Neural progenitor cell (in vitro differentiated cells): ENCODE data around the gene RIMS1. TPM values are rescaled to one million over a fixed set of nuclear protein-coding genes. Genes with fewer than 3 reads are reported as not detected.

Experiments
- DNase-seq: peaks from one replicate; pipeline ENCODE4 v3.0.0-alpha.2; 2016; ENCODE audit warnings: low spot score
- H2AFZ ChIP-seq: fragments of 200-600 bp; sonication (generic); replicated peaks from 2 replicates; pipeline ENCODE4 v1.6.1; 2016; ENCODE audit warnings: antibody characterized with exemption
- H3F3A ChIP-seq: fragments of 200-600 bp; sonication (generic); 2 replicates; pipeline ENCODE4 v1.6.1; 2016; ENCODE audit warnings: antibody characterized with exemption, low read depth
- H3K27ac ChIP-seq: fragments of 200-600 bp; sonication (generic); 2 replicates; pipeline ENCODE4 v1.5.1; 2016; ENCODE audit warnings: mild to moderate bottlenecking
- H3K27me3 ChIP-seq: fragments of 200-600 bp; sonication (generic); 2 replicates; pipeline ENCODE4 v1.6.1; 2016; ENCODE audit warnings: mild to moderate bottlenecking, moderate library complexity
- H3K36me3 ChIP-seq: fragments of 200-600 bp; sonication (generic); 2 replicates; pipeline ENCODE4 v1.5.1; 2016
- H3K4me1 ChIP-seq: fragments of 200-600 bp; sonication (generic); 2 replicates; pipeline ENCODE4 v1.6.1; 2016; ENCODE audit warnings: mixed run types
- H3K4me2 ChIP-seq: fragments of 200-600 bp; sonication (generic); 2 replicates; pipeline ENCODE4 v1.6.1; 2016
- H3K4me3 ChIP-seq: fragments of 200-600 bp; sonication (generic); 2 replicates; pipeline ENCODE4 v1.5.1; 2016
- H3K79me2 ChIP-seq: fragments of 200-600 bp; sonication (generic); 2 replicates; pipeline ENCODE4 v1.6.1; 2016; ENCODE audit warnings: low read depth
- H3K9ac ChIP-seq: fragments of 200-600 bp; sonication (generic); 2 replicates; pipeline ENCODE4 v1.6.1; 2016
- H3K9me3 ChIP-seq: fragments of 200-600 bp; sonication (generic); 2 replicates; pipeline ENCODE4 v1.5.1; 2016; ENCODE audit warnings: low read depth
- H4K20me1 ChIP-seq: fragments of 200-600 bp; sonication (generic); 2 replicates; pipeline ENCODE4 v1.6.1; 2016; ENCODE audit warnings: low read depth
- H3K27ac Mint-ChIP-seq: 3 replicates; pipeline ENCODE4 v1.8.0; 2021; ENCODE audit warnings: mixed read lengths
- H3K27me3 Mint-ChIP-seq: 2 replicates; pipeline ENCODE4 v1.8.0; 2022; ENCODE audit warnings: low read depth, mild to moderate bottlenecking, inconsistent platforms, moderate library complexity, mixed read lengths; ENCODE audit not compliant: insufficient read depth
- H3K36me3 Mint-ChIP-seq: 3 replicates; pipeline ENCODE4 v1.8.0; 2021; ENCODE audit warnings: mixed read lengths
- H3K4me1 Mint-ChIP-seq: 3 replicates; pipeline ENCODE4 v1.8.0; 2021; ENCODE audit warnings: mixed read lengths
- H3K4me3 Mint-ChIP-seq: 3 replicates; pipeline ENCODE4 v1.8.0; 2021; ENCODE audit warnings: mild to moderate bottlenecking, moderate library complexity, mixed read lengths
- H3K9me3 Mint-ChIP-seq: 3 replicates; pipeline ENCODE4 v1.8.0; 2020; ENCODE audit warnings: mixed read lengths
- EZH2 ChIP-seq: fragments of 200-600 bp; sonication (generic); IDR thresholded peaks from 2 replicates; pipeline ENCODE4 v1.6.1; 2017; ENCODE audit warnings: antibody characterized with exemption, mild to moderate bottlenecking, moderate library complexity
- EZH2phosphoT487 ChIP-seq: fragments of 200-600 bp; sonication (generic); IDR thresholded peaks from 2 replicates; pipeline ENCODE4 v1.6.1; 2017; ENCODE audit warnings: antibody characterized with exemption
- total RNA-seq: library from RNA; depleted of rRNA; stranded (reverse); fragments of >200 nt; gene quantifications from 2 replicates; pipeline ENCODE4 v1.2.3, GENCODE V29; 2015; ENCODE audit warnings: low replicate concordance
- TF ChIP-seq, protein P1 (sequence below): fragments of 200-600 bp; sonication (generic); IDR thresholded peaks from 2 replicates; pipeline ENCODE4 v1.5.1; 2017; ENCODE audit warnings: antibody characterized with exemption, mild to moderate bottlenecking

The RIMS1 gene
- total RNA-seq, 1 donor from 2014 or later = 2.5 TPM

DNA sequence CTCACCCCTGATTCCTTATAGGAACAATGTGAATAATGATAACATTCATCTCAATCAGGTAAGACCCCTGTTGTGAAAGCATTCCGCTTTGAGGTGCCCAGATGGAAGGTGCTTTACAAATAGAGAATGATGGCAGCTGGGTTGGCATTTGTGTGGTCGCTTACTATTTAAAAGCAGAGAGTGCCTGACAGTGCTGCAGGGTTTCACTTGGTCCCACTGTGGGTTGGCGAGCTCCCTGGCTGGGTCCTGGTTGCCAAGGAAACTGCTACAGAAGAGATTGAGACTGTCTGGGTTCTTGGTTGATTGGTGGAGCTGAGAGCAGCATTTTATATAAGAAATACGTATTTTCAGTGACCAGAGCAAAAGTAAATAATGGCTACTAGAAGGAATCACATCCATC lies 528.3 kb downstream of the RIMS1 start:
- Histone ChIP-seq H3K36me3 (no peaks in the 10 kb centered on the region), H3K4me2 (no peak overlapping the region), H3K27me3 (no peaks in the 10 kb centered on the region), H3K4me1 (no peaks in the 10 kb centered on the region), H3K27ac (no peak overlapping the region), H2AFZ (no peak overlapping the region), H3K4me3 (no peak overlapping the region), H4K20me1 (no peaks in the 10 kb centered on the region), H3K9ac (no peak overlapping the region), H3F3A (no peaks in the 10 kb centered on the region), H3K9me3 (no peaks in the 10 kb centered on the region), H3K79me2 (no peaks in the 10 kb centered on the region)
- no peaks in the 10 kb centered on the region for H3K9me3 Mint-ChIP-seq
- TF ChIP-seq, protein P1, sequence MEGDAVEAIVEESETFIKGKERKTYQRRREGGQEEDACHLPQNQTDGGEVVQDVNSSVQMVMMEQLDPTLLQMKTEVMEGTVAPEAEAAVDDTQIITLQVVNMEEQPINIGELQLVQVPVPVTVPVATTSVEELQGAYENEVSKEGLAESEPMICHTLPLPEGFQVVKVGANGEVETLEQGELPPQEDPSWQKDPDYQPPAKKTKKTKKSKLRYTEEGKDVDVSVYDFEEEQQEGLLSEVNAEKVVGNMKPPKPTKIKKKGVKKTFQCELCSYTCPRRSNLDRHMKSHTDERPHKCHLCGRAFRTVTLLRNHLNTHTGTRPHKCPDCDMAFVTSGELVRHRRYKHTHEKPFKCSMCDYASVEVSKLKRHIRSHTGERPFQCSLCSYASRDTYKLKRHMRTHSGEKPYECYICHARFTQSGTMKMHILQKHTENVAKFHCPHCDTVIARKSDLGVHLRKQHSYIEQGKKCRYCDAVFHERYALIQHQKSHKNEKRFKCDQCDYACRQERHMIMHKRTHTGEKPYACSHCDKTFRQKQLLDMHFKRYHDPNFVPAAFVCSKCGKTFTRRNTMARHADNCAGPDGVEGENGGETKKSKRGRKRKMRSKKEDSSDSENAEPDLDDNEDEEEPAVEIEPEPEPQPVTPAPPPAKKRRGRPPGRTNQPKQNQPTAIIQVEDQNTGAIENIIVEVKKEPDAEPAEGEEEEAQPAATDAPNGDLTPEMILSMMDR = no peak
- TF ChIP-seq EZH2phosphoT487 (no peak), EZH2 (no peak)
- DNase-seq = no peak
- H3K27ac Mint-ChIP-seq = no peak overlapping the region
- no peak overlapping the region for H3K4me3 Mint-ChIP-seq
- no peaks in the 10 kb centered on the region for H3K36me3 Mint-ChIP-seq
- peaks cover 13% of the 10 kb centered on the region for H3K4me1 Mint-ChIP-seq
- H3K27me3 Mint-ChIP-seq = no peaks in the 10 kb centered on the region

DNA sequence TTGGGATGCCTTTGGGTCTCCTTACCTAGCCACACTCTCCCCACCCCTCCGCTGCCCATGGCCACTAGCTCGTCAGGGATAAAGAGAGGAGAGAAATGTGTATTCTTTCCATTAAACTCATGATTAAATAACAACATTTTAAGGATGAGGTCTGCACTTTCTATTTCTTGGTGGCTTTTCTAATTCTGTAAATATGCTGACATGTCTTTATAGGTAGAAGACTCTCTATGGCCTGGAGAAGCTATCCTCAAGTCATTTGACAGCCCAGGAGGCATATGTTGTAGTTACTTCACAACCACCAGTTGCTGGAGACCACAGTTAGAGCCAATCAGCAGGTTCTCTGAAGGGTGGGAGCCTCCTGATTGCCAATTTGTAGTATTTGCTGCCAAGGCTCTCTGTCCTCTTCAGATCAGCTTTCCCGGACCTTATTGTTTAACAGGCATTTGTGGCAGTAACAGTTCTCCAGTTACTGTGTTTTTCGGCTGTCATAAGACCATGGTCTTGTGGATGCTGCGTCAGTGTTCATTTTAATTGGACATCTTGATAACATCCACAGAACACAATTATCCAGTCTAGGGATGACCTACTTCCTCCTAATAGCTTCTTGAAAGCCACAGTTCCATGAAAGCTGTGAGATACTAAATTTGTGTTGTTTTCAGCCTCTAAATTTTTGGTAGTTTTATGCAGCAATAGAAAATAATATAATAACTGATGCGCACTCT lies 530.6 kb downstream of the RIMS1 start:
- no peaks in the 10 kb centered on the region for H3K27me3 Mint-ChIP-seq
- no peaks in the 10 kb centered on the region for H3K79me2 ChIP-seq
- H3K36me3 ChIP-seq = no peaks in the 10 kb centered on the region
- H3K9me3 ChIP-seq = no peaks in the 10 kb centered on the region
- H3K4me3 ChIP-seq = no peak overlapping the region
- no peaks in the 10 kb centered on the region for H3K27me3 ChIP-seq
- peaks cover 4% of the 10 kb centered on the region for H3K9me3 Mint-ChIP-seq
- peaks cover 31% of the 10 kb centered on the region for H3K4me1 Mint-ChIP-seq
- no peaks in the 10 kb centered on the region for H4K20me1 ChIP-seq
- no peaks in the 10 kb centered on the region for H3K4me1 ChIP-seq
- H2AFZ ChIP-seq = no peak overlapping the region
- no peak overlapping the region for H3K4me3 Mint-ChIP-seq
- H3K27ac ChIP-seq = no peak overlapping the region
- TF ChIP-seq EZH2 = no peak
- TF ChIP-seq EZH2phosphoT487 = no peak
- TF ChIP-seq, protein P1 = no peak
- DNase-seq = no peak
- no peaks in the 10 kb centered on the region for H3F3A ChIP-seq
- no peaks in the 10 kb centered on the region for H3K36me3 Mint-ChIP-seq
- H3K27ac Mint-ChIP-seq = no peak overlapping the region
- no peak overlapping the region for H3K9ac ChIP-seq
- no peak overlapping the region for H3K4me2 ChIP-seq

DNA sequence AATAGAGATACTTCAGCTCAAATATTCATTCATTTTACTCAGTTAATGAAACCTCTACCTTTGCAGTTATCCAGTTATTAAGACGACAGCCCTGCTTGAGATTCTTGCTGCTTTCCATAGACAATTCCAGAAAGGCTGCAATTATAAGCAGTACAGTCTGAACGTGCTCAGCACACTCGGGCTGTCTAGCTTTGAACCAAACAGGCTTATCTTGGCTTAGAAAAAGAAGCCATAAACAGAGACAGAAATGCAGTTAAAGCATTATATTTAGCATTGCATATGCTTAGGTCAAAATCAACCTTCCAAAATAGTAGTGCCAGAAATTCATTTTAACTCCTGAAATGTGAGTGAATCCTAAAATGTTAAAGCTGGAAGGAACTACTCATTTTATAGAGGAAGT lies 531.4 kb downstream of the RIMS1 start:
- no peak overlapping the region for H3K4me2 ChIP-seq
- H3K36me3 ChIP-seq = no peaks in the 10 kb centered on the region
- H2AFZ ChIP-seq = no peak overlapping the region
- H3K9me3 ChIP-seq = no peaks in the 10 kb centered on the region
- no peak overlapping the region for H3K4me3 ChIP-seq
- Mint-ChIP-seq H3K36me3 (no peaks in the 10 kb centered on the region), H3K4me1 (peaks cover 31% of the 10 kb centered on the region), H3K27ac (no peak overlapping the region), H3K4me3 (no peak overlapping the region), H3K27me3 (no peaks in the 10 kb centered on the region), H3K9me3 (peaks cover 4% of the 10 kb centered on the region)
- no peak overlapping the region for H3K27ac ChIP-seq
- H3F3A ChIP-seq = no peaks in the 10 kb centered on the region
- no peaks in the 10 kb centered on the region for H3K79me2 ChIP-seq
- no peaks in the 10 kb centered on the region for H3K27me3 ChIP-seq
- no peak overlapping the region for H3K9ac ChIP-seq
- H3K4me1 ChIP-seq = no peaks in the 10 kb centered on the region
- H4K20me1 ChIP-seq = no peaks in the 10 kb centered on the region
- DNase-seq = no peak
- TF ChIP-seq, protein P1 = no peak
- TF ChIP-seq EZH2 (no peak), EZH2phosphoT487 (no peak)
